HEK293 (cell line): Measurements from ENCODE around the gene SPPL2C.

Experiments used
- BCL11B ChIP-seq: fragments of 450-650 bp; formaldehyde crosslinking; IDR thresholded peaks from 2 replicates; pipeline ENCODE4 v1.5.1; 2016; ENCODE audit warnings: low read depth, missing biosample characterization, missing genetic modification characterization
- GLI4 ChIP-seq: fragments of 450-650 bp; formaldehyde crosslinking; IDR thresholded peaks from 2 replicates; pipeline ENCODE4 v1.5.1; 2016; ENCODE audit warnings: missing biosample characterization, missing genetic modification characterization
- KLF8 ChIP-seq: fragments of 450-650 bp; formaldehyde crosslinking; IDR thresholded peaks from 2 replicates; pipeline ENCODE4 v1.5.1; 2016; ENCODE audit warnings: missing biosample characterization, missing genetic modification characterization
- SALL2 ChIP-seq: fragments of 450-650 bp; formaldehyde crosslinking; IDR thresholded peaks from 2 replicates; pipeline ENCODE4 v1.5.0; 2017; ENCODE audit warnings: missing biosample characterization, mild to moderate bottlenecking, missing genetic modification characterization, borderline replicate concordance
- ZBTB21 ChIP-seq: fragments of 450-650 bp; formaldehyde crosslinking; IDR thresholded peaks from 2 replicates; pipeline ENCODE4 v1.5.1; 2017; ENCODE audit warnings: missing biosample characterization, missing genetic modification characterization
- ZBTB8A ChIP-seq: fragments of 450-650 bp; formaldehyde crosslinking; IDR thresholded peaks from 2 replicates; pipeline ENCODE4 v1.5.1; 2016; ENCODE audit warnings: missing biosample characterization, missing genetic modification characterization
- ZNF16 ChIP-seq: fragments of 450-650 bp; formaldehyde crosslinking; IDR thresholded peaks from 2 replicates; pipeline ENCODE4 v1.5.1; 2016; ENCODE audit warnings: low read depth, missing biosample characterization, missing genetic modification characterization
- ZNF350 ChIP-seq: fragments of 450-650 bp; formaldehyde crosslinking; IDR thresholded peaks from 2 replicates; pipeline ENCODE4 v1.5.0; 2017; ENCODE audit warnings: missing biosample characterization, mild to moderate bottlenecking, missing genetic modification characterization
- ZNF37A ChIP-seq: fragments of 450-650 bp; IDR thresholded peaks from 2 replicates; pipeline ENCODE4 v1.5.1; 2018; ENCODE audit warnings: missing biosample characterization, missing genetic modification characterization
- ZNF404 ChIP-seq: fragments of 450-650 bp; formaldehyde crosslinking; IDR thresholded peaks from 2 replicates; pipeline ENCODE4 v1.5.1; 2017; ENCODE audit warnings: missing biosample characterization, missing genetic modification characterization
- ZNF426 ChIP-seq: fragments of 450-650 bp; formaldehyde crosslinking; IDR thresholded peaks from 2 replicates; pipeline ENCODE4 v1.5.1; 2017; ENCODE audit warnings: missing biosample characterization, missing genetic modification characterization, mild to moderate bottlenecking, inconsistent platforms, moderate library complexity
- ZNF529 ChIP-seq: fragments of 450-650 bp; formaldehyde crosslinking; IDR thresholded peaks from 2 replicates; pipeline ENCODE4 v1.5.1; 2017; ENCODE audit warnings: missing genetic modification characterization, missing biosample characterization; ENCODE audit not compliant: insufficient replicate concordance
- ZNF596 ChIP-seq: fragments of 450-650 bp; IDR thresholded peaks from 2 replicates; pipeline ENCODE4 v1.5.0; 2018; ENCODE audit warnings: missing biosample characterization, mild to moderate bottlenecking, missing genetic modification characterization, moderate library complexity
- ZSCAN23 ChIP-seq: fragments of 450-650 bp; formaldehyde crosslinking; IDR thresholded peaks from 2 replicates; pipeline ENCODE4 v1.5.1; 2016; ENCODE audit warnings: missing biosample characterization, missing genetic modification characterization
- TF ChIP-seq, protein P1 (sequence below): fragments of 450-650 bp; formaldehyde crosslinking; IDR thresholded peaks from 2 replicates; pipeline ENCODE4 v1.5.1; 2017; ENCODE audit warnings: missing biosample characterization, missing genetic modification characterization
- TF ChIP-seq, protein P2 (sequence below): fragments of 450-650 bp; formaldehyde crosslinking; IDR thresholded peaks from 2 replicates; pipeline ENCODE4 v1.5.1; 2016; ENCODE audit warnings: missing biosample characterization, missing genetic modification characterization
- TF ChIP-seq, protein P3 (sequence below): fragments of 450-650 bp; formaldehyde crosslinking; IDR thresholded peaks from 2 replicates; pipeline ENCODE4 v1.5.1; 2016; ENCODE audit warnings: missing biosample characterization, missing genetic modification characterization
- TF ChIP-seq, protein P4 (sequence below): fragments of 450-650 bp; formaldehyde crosslinking; conservative IDR thresholded peaks from 2 replicates; pipeline ENCODE4 v1.5.1; 2016; ENCODE audit warnings: low read depth, missing biosample characterization, missing genetic modification characterization
- TF ChIP-seq, protein P5 (sequence below): fragments of 450-650 bp; formaldehyde crosslinking; IDR thresholded peaks from 2 replicates; pipeline ENCODE4 v1.5.1; 2016; ENCODE audit warnings: missing biosample characterization, missing genetic modification characterization
- TF ChIP-seq, protein P6 (sequence below): fragments of 450-650 bp; formaldehyde crosslinking; IDR thresholded peaks from 2 replicates; pipeline ENCODE4 v1.5.1; 2016; ENCODE audit warnings: missing biosample characterization, missing genetic modification characterization
- TF ChIP-seq, protein P7 (sequence below): fragments of 450-650 bp; formaldehyde crosslinking; IDR thresholded peaks from 2 replicates; pipeline ENCODE4 v1.5.1; 2017; ENCODE audit warnings: missing biosample characterization, missing genetic modification characterization

Gene SPPL2C

DNA sequence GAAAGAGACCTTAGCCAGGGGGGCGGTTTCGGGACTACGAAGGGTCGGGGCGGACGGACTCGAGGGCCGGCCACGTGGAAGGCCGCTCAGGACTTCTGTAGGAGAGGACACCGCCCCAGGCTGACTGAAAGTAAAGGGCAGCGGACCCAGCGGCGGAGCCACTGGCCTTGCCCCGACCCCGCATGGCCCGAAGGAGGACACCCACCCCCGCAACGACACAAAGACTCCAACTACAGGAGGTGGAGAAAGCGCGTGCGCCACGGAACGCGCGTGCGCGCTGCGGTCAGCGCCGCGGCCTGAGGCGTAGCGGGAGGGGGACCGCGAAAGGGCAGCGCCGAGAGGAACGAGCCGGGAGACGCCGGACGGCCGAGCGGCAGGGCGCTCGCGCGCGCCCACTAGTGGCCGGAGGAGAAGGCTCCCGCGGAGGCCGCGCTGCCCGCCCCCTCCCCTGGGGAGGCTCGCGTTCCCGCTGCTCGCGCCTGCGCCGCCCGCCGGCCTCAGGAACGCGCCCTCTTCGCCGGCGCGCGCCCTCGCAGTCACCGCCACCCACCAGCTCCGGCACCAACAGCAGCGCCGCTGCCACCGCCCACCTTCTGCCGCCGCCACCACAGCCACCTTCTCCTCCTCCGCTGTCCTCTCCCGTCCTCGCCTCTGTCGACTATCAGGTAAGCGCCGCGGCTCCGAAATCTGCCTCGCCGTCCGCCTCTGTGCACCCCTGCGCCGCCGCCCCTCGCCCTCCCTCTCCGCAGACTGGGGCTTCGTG lies 49.5 kb downstream of the SPPL2C start, which contains the start of gene MAPT (continued):
- TF ChIP-seq, protein P1, sequence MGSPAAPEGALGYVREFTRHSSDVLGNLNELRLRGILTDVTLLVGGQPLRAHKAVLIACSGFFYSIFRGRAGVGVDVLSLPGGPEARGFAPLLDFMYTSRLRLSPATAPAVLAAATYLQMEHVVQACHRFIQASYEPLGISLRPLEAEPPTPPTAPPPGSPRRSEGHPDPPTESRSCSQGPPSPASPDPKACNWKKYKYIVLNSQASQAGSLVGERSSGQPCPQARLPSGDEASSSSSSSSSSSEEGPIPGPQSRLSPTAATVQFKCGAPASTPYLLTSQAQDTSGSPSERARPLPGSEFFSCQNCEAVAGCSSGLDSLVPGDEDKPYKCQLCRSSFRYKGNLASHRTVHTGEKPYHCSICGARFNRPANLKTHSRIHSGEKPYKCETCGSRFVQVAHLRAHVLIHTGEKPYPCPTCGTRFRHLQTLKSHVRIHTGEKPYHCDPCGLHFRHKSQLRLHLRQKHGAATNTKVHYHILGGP (tag by site-specific recombination), result no peak
- TF ChIP-seq ZBTB8A (tag by site-specific recombination) (peak; percentile 93), ZBTB21 (0 out of 2 replicates have a peak, but pooled peaks have one; percentile 22), KLF8 (peak; percentile 90; the same call in 1 of the 2 replicates), SALL2 (no peak), ZNF37A (tag by site-specific recombination) (no peak), GLI4 (tag by site-specific recombination) (no peak), ZNF404 (tag by site-specific recombination) (no peak), ZNF426 (no peak), ZNF529 (tag by site-specific recombination) (no peak), ZNF596 (tag by site-specific recombination) (no peak), ZNF350 (no peak), ZNF16 (no peak), ZSCAN23 (tag by site-specific recombination) (no peak), BCL11B (tag by site-specific recombination) (peak; percentile 62; the same call in 1 of the 2 replicates)
- TF ChIP-seq, protein P2, sequence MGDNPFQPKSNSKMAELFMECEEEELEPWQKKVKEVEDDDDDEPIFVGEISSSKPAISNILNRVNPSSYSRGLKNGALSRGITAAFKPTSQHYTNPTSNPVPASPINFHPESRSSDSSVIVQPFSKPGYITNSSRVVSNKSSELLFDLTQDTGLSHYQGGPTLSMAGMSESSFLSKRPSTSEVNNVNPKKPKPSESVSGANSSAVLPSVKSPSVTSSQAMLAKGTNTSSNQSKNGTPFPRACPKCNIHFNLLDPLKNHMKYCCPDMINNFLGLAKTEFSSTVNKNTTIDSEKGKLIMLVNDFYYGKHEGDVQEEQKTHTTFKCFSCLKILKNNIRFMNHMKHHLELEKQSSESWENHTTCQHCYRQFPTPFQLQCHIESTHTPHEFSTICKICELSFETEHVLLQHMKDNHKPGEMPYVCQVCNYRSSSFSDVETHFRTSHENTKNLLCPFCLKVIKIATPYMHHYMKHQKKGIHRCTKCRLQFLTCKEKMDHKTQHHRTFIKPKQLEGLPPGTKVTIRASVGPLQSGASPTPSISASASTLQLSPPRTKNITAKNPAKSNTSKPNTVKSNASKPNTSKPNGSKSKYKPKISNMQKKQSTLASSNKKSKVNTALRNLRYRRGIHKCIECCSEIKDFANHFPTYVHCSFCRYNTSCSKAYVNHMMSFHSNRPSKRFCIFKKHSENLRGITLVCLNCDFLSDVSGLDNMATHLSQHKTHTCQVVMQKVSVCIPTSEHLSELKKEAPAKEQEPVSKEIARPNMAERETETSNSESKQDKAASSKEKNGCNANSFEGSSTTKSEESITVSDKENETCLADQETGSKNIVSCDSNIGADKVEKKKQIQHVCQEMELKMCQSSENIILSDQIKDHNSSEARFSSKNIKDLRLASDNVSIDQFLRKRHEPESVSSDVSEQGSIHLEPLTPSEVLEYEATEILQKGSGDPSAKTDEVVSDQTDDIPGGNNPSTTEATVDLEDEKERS (tag by site-specific recombination), result no peak
- TF ChIP-seq, protein P3, sequence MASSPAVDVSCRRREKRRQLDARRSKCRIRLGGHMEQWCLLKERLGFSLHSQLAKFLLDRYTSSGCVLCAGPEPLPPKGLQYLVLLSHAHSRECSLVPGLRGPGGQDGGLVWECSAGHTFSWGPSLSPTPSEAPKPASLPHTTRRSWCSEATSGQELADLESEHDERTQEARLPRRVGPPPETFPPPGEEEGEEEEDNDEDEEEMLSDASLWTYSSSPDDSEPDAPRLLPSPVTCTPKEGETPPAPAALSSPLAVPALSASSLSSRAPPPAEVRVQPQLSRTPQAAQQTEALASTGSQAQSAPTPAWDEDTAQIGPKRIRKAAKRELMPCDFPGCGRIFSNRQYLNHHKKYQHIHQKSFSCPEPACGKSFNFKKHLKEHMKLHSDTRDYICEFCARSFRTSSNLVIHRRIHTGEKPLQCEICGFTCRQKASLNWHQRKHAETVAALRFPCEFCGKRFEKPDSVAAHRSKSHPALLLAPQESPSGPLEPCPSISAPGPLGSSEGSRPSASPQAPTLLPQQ (tag by site-specific recombination), result peak; percentile 69
- TF ChIP-seq, protein P4, sequence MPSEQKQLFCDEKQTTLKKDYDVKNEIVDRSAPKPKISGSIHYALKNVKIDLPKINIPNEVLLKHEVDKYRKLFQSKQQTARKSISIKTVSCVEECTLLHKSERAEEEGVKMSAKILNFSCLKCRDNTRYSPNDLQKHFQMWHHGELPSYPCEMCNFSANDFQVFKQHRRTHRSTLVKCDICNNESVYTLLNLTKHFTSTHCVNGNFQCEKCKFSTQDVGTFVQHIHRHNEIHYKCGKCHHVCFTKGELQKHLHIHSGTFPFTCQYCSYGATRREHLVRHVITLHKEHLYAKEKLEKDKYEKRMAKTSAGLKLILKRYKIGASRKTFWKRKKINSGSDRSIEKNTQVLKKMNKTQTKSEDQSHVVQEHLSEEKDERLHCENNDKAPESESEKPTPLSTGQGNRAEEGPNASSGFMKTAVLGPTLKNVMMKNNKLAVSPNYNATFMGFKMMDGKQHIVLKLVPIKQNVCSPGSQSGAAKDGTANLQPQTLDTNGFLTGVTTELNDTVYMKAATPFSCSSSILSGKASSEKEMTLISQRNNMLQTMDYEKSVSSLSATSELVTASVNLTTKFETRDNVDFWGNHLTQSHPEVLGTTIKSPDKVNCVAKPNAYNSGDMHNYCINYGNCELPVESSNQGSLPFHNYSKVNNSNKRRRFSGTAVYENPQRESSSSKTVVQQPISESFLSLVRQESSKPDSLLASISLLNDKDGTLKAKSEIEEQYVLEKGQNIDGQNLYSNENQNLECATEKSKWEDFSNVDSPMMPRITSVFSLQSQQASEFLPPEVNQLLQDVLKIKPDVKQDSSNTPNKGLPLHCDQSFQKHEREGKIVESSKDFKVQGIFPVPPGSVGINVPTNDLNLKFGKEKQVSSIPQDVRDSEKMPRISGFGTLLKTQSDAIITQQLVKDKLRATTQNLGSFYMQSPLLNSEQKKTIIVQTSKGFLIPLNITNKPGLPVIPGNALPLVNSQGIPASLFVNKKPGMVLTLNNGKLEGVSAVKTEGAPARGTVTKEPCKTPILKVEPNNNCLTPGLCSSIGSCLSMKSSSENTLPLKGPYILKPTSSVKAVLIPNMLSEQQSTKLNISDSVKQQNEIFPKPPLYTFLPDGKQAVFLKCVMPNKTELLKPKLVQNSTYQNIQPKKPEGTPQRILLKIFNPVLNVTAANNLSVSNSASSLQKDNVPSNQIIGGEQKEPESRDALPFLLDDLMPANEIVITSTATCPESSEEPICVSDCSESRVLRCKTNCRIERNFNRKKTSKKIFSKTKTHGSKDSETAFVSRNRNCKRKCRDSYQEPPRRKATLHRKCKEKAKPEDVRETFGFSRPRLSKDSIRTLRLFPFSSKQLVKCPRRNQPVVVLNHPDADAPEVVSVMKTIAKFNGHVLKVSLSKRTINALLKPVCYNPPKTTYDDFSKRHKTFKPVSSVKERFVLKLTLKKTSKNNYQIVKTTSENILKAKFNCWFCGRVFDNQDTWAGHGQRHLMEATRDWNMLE (tag by site-specific recombination), result 0 out of 2 replicates have a peak, but pooled peaks have one; percentile 51
- TF ChIP-seq, protein P5, sequence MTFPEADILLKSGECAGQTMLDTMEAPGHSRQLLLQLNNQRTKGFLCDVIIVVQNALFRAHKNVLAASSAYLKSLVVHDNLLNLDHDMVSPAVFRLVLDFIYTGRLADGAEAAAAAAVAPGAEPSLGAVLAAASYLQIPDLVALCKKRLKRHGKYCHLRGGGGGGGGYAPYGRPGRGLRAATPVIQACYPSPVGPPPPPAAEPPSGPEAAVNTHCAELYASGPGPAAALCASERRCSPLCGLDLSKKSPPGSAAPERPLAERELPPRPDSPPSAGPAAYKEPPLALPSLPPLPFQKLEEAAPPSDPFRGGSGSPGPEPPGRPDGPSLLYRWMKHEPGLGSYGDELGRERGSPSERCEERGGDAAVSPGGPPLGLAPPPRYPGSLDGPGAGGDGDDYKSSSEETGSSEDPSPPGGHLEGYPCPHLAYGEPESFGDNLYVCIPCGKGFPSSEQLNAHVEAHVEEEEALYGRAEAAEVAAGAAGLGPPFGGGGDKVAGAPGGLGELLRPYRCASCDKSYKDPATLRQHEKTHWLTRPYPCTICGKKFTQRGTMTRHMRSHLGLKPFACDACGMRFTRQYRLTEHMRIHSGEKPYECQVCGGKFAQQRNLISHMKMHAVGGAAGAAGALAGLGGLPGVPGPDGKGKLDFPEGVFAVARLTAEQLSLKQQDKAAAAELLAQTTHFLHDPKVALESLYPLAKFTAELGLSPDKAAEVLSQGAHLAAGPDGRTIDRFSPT (tag by site-specific recombination), result peak; percentile 98
- TF ChIP-seq, protein P6, sequence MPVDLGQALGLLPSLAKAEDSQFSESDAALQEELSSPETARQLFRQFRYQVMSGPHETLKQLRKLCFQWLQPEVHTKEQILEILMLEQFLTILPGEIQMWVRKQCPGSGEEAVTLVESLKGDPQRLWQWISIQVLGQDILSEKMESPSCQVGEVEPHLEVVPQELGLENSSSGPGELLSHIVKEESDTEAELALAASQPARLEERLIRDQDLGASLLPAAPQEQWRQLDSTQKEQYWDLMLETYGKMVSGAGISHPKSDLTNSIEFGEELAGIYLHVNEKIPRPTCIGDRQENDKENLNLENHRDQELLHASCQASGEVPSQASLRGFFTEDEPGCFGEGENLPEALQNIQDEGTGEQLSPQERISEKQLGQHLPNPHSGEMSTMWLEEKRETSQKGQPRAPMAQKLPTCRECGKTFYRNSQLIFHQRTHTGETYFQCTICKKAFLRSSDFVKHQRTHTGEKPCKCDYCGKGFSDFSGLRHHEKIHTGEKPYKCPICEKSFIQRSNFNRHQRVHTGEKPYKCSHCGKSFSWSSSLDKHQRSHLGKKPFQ (tag by site-specific recombination), result no peak
- TF ChIP-seq, protein P7, sequence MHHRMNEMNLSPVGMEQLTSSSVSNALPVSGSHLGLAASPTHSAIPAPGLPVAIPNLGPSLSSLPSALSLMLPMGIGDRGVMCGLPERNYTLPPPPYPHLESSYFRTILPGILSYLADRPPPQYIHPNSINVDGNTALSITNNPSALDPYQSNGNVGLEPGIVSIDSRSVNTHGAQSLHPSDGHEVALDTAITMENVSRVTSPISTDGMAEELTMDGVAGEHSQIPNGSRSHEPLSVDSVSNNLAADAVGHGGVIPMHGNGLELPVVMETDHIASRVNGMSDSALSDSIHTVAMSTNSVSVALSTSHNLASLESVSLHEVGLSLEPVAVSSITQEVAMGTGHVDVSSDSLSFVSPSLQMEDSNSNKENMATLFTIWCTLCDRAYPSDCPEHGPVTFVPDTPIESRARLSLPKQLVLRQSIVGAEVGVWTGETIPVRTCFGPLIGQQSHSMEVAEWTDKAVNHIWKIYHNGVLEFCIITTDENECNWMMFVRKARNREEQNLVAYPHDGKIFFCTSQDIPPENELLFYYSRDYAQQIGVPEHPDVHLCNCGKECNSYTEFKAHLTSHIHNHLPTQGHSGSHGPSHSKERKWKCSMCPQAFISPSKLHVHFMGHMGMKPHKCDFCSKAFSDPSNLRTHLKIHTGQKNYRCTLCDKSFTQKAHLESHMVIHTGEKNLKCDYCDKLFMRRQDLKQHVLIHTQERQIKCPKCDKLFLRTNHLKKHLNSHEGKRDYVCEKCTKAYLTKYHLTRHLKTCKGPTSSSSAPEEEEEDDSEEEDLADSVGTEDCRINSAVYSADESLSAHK (tag by site-specific recombination), result peak; percentile 57; the same call in 1 of the 2 replicates
